ENCODE results near the gene GRIK1. TPM values are rescaled to one million over a fixed set of nuclear protein-coding genes. Genes with fewer than 3 reads are reported as not detected.

Gene GRIK1
- total RNA-seq, 1 experiment from 2014 or later = 0.09 TPM

- no peak overlapping the region for H3K27ac Mint-ChIP-seq
Measured at GRCh38 chr21:29801122-29801521, 138.7 kb downstream of the GRIK1 start.

GRCh38 chr21:29800056-29800455, 139.7 kb downstream of the GRIK1 start:
- H3K4me1 Mint-ChIP-seq = peaks cover 27% of the 10 kb centered on the region
- peak; percentile 76 for ATAC-seq
- H3K4me3 Mint-ChIP-seq = no peak overlapping the region
- ChIA-PET POLR2A (interaction anchor here (0.6 kb wide), 1 partner anchor 66 kb away, joined by 4 read pairs; no protein-coding TSS in a partner anchor), CTCF (no interaction called here)
- H3K36me3 Mint-ChIP-seq = no peaks in the 10 kb centered on the region
- no peaks in the 10 kb centered on the region for H3K27me3 Mint-ChIP-seq (ENCODE audit: low read depth)
- H3K9me3 Mint-ChIP-seq = no peaks in the 10 kb centered on the region
- H3K27ac Mint-ChIP-seq = 0 out of 2 replicates have a peak overlapping the region, but pooled peaks have one; percentile 37
- DNase-seq (ENCODE audit: low spot score) = no peak
- TF ChIP-seq NFYB (CRISPR knock-in tag; conservative IDR thresholded peaks at IDR 0.05; ENCODE audit: low read depth) (no peak), ZBTB43 (CRISPR knock-in tag; IDR thresholded peaks at IDR 0.05) (no peak), PREB (CRISPR knock-in tag; IDR thresholded peaks at IDR 0.05; ENCODE audit: borderline replicate concordance) (no peak), NFATC4 (CRISPR knock-in tag; IDR thresholded peaks at IDR 0.05) (no peak), USF2 (CRISPR knock-in tag; IDR thresholded peaks at IDR 0.05) (no peak), ELF4 (CRISPR knock-in tag; IDR thresholded peaks at IDR 0.05; ENCODE audit: low read depth) (no peak), CBFB (CRISPR knock-in tag; IDR thresholded peaks at IDR 0.05; ENCODE audit: low read depth) (no peak), ZNF396 (CRISPR knock-in tag; IDR thresholded peaks at IDR 0.05; ENCODE audit: borderline replicate concordance) (no peak), CDX4 (CRISPR knock-in tag; IDR thresholded peaks at IDR 0.05; ENCODE audit: borderline replicate concordance) (no peak), ZSCAN18 (CRISPR knock-in tag; IDR thresholded peaks at IDR 0.05) (no peak), ZNF425 (CRISPR knock-in tag; conservative IDR thresholded peaks at IDR 0.05) (no peak), ZNF671 (CRISPR knock-in tag; IDR thresholded peaks at IDR 0.05) (no peak), STAT6 (CRISPR knock-in tag; conservative IDR thresholded peaks at IDR 0.05; ENCODE audit: low read depth) (no peak)

More at GRCh38 chr21:29801122-29801521, 138.7 kb downstream of the GRIK1 start:
- Mint-ChIP-seq H3K4me3 (no peak overlapping the region), H3K36me3 (no peaks in the 10 kb centered on the region), H3K4me1 (peaks cover 27% of the 10 kb centered on the region), H3K27me3 (ENCODE audit: low read depth) (no peaks in the 10 kb centered on the region), H3K9me3 (no peaks in the 10 kb centered on the region)
- no peak for TF ChIP-seq ARID4B (CRISPR knock-in tag; IDR thresholded peaks at IDR 0.05; ENCODE audit: borderline replicate concordance)
- TF ChIP-seq PRRX2 (CRISPR knock-in tag; IDR thresholded peaks at IDR 0.05) = no peak
- ChIA-PET POLR2A (no interaction called here), CTCF (no interaction called here)
- DNase-seq (ENCODE audit: low spot score) = no peak
- no peak for ATAC-seq
